Astrocyte (in vitro differentiated cells and primary cell): ENCODE data around the gene SIRT3. TPM values are rescaled to one million over a fixed set of nuclear protein-coding genes. Genes with fewer than 3 reads are reported as not detected.

ENCODE experiments used
- DNase-seq: peaks from one replicate; pipeline ENCODE4 v3.0.0-alpha.2; 2010; ENCODE audit warnings: low read depth
- FAIRE-seq: peaks from 2 replicates; lab custom pipeline; 2011; peaks lifted over from hg19 to GRCh38; lab: Jason Lieb, UNC
- H2AFZ ChIP-seq: 2 replicates; pipeline ENCODE4 v1.6.0; 2012; ENCODE audit warnings: low read depth, low read length, inconsistent platforms
- H3K27ac ChIP-seq: 2 replicates; pipeline ENCODE4 v1.5.1; 2011; ENCODE audit warnings: low read depth, low read length, inconsistent platforms
- H3K27me3 ChIP-seq: 2 replicates; pipeline ENCODE4 v1.6.0; 2011; ENCODE audit warnings: low read length, inconsistent platforms; ENCODE audit not compliant: insufficient read depth
- H3K36me3 ChIP-seq: 2 replicates; pipeline ENCODE4 v1.5.1; 2011; ENCODE audit warnings: low read length, inconsistent platforms; ENCODE audit not compliant: insufficient read depth
- H3K4me1 ChIP-seq: 2 replicates; pipeline ENCODE4 v1.5.1; 2011; ENCODE audit warnings: low read length, inconsistent platforms; ENCODE audit not compliant: insufficient read depth
- H3K4me2 ChIP-seq: 2 replicates; pipeline ENCODE4 v1.6.0; 2012; ENCODE audit warnings: low read length, inconsistent platforms
- H3K4me3 ChIP-seq: 2 replicates; pipeline ENCODE4 v1.5.1; 2011; ENCODE audit warnings: low read depth, mild to moderate bottlenecking, low read length, inconsistent platforms; ENCODE audit not compliant: insufficient read depth
- H3K79me2 ChIP-seq: 2 replicates; pipeline ENCODE4 v1.6.0; 2012; ENCODE audit warnings: mild to moderate bottlenecking, low read length, inconsistent platforms; ENCODE audit not compliant: insufficient read depth
- H3K9ac ChIP-seq: 2 replicates; pipeline ENCODE4 v1.6.0; 2012; ENCODE audit warnings: mild to moderate bottlenecking, low read length, inconsistent platforms
- H3K9me3 ChIP-seq: 2 replicates; pipeline ENCODE4 v1.5.1; 2012; ENCODE audit warnings: low read depth, mild to moderate bottlenecking, low read length, inconsistent platforms; ENCODE audit not compliant: insufficient read depth
- H4K20me1 ChIP-seq: 2 replicates; pipeline ENCODE4 v1.6.0; 2012; ENCODE audit warnings: low read length, inconsistent platforms; ENCODE audit not compliant: insufficient read depth
- H3K27ac Mint-ChIP-seq: one replicate; pipeline ENCODE4 v1.8.0; 2021; ENCODE audit warnings: mild to moderate bottlenecking, mixed read lengths; ENCODE audit not compliant: unreplicated experiment
- H3K27me3 Mint-ChIP-seq: one replicate; pipeline ENCODE4 v1.8.0; 2021; ENCODE audit warnings: low read depth, mixed read lengths; ENCODE audit not compliant: unreplicated experiment
- H3K36me3 Mint-ChIP-seq: one replicate; pipeline ENCODE4 v1.8.0; 2021; ENCODE audit warnings: low read depth, mixed read lengths; ENCODE audit not compliant: unreplicated experiment
- H3K4me1 Mint-ChIP-seq: one replicate; pipeline ENCODE4 v1.8.0; 2021; ENCODE audit warnings: low read depth, mixed read lengths; ENCODE audit not compliant: unreplicated experiment
- H3K4me3 Mint-ChIP-seq: one replicate; pipeline ENCODE4 v1.8.0; 2021; ENCODE audit warnings: mild to moderate bottlenecking, moderate library complexity, mixed read lengths; ENCODE audit not compliant: unreplicated experiment
- H3K9me3 Mint-ChIP-seq: one replicate; pipeline ENCODE4 v1.8.0; 2021; ENCODE audit warnings: mild to moderate bottlenecking, mixed read lengths; ENCODE audit not compliant: unreplicated experiment
- EZH2 ChIP-seq: IDR thresholded peaks from 2 replicates; pipeline ENCODE4 v1.6.1; 2012; ENCODE audit warnings: mild to moderate bottlenecking, low read length, inconsistent platforms; ENCODE audit not compliant: insufficient read depth
- total RNA-seq: library from RNA; stranded (reverse); gene quantifications from 2 replicates; pipeline ENCODE4 v1.2.1, GENCODE V29; 2021
- TF ChIP-seq, protein P1 (sequence below): IDR thresholded peaks from 2 replicates; pipeline ENCODE4 v1.5.1; 2011; ENCODE audit warnings: low read depth, mild to moderate bottlenecking, inconsistent platforms, low read length, moderate library complexity; ENCODE audit not compliant: insufficient read depth

Gene SIRT3
- total RNA-seq, 1 donor from 2014 or later, result 10.9 TPM

DNA sequence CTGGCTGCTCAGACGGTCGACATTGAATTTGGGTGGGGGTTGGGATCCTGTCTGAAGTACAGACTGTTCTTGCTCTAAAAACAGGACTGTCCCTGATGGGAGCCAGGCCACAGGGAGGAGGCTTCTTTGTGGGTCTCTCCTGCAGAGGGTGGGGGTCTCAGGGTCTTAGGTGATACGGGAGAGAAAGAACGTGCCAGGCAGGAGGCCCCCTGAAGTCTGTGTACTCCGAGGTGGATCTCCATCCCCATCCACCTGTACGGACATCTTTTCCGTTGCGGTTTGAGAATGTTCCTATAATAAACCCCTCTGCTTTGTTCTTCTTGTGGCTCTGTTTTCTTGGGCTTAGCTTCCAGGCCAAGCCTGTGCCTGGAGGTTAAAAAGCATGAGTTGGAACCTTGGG, 16.5 kb upstream of the SIRT3 start:
- H3K79me2 ChIP-seq, result no peaks in the 10 kb centered on the region
- no peak overlapping the region for H3K27ac Mint-ChIP-seq
- TF ChIP-seq, protein P1, sequence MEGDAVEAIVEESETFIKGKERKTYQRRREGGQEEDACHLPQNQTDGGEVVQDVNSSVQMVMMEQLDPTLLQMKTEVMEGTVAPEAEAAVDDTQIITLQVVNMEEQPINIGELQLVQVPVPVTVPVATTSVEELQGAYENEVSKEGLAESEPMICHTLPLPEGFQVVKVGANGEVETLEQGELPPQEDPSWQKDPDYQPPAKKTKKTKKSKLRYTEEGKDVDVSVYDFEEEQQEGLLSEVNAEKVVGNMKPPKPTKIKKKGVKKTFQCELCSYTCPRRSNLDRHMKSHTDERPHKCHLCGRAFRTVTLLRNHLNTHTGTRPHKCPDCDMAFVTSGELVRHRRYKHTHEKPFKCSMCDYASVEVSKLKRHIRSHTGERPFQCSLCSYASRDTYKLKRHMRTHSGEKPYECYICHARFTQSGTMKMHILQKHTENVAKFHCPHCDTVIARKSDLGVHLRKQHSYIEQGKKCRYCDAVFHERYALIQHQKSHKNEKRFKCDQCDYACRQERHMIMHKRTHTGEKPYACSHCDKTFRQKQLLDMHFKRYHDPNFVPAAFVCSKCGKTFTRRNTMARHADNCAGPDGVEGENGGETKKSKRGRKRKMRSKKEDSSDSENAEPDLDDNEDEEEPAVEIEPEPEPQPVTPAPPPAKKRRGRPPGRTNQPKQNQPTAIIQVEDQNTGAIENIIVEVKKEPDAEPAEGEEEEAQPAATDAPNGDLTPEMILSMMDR, result no peak
- no peak for TF ChIP-seq EZH2
- H3K27me3 ChIP-seq, result no peaks in the 10 kb centered on the region
- FAIRE-seq, result no peak
- no peak for DNase-seq
- H4K20me1 ChIP-seq, result peaks cover 39% of the 10 kb centered on the region
- no peaks in the 10 kb centered on the region for H3K9me3 Mint-ChIP-seq
- H3K4me2 ChIP-seq, result no peak overlapping the region
- H3K4me1 ChIP-seq, result no peaks in the 10 kb centered on the region
- H3K4me1 Mint-ChIP-seq, result no peaks in the 10 kb centered on the region
- H3K36me3 ChIP-seq, result peaks cover 48% of the 10 kb centered on the region
- H3K27me3 Mint-ChIP-seq, result peaks cover 2% of the 10 kb centered on the region
- no peak overlapping the region for H2AFZ ChIP-seq
- H3K9ac ChIP-seq, result no peak overlapping the region
- no peak overlapping the region for H3K4me3 ChIP-seq
- no peak overlapping the region for H3K4me3 Mint-ChIP-seq
- no peak overlapping the region for H3K27ac ChIP-seq
- H3K9me3 ChIP-seq, result no peaks in the 10 kb centered on the region
- peaks cover 13% of the 10 kb centered on the region for H3K36me3 Mint-ChIP-seq

DNA sequence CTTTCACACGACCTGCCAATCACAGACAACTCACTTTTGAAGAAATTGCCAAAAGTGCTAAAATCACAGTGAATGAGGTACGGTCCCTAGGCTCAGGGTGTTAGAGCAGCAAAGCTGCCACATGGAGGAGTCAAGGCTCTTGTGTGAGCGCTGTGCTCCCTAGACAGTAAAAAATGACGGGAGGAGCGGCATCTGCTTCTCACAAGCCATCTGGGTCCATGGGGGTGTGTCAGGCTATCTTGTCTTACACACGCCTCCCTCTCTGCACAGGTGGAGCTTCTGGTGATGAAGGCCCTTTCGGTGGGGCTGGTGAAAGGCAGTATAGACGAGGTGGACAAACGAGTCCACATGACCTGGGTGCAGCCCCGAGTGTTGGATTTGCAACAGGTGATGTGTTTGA, 15.4 kb upstream of the SIRT3 start:
- Histone ChIP-seq H3K27me3 (no peaks in the 10 kb centered on the region), H4K20me1 (peaks cover 39% of the 10 kb centered on the region), H3K27ac (no peak overlapping the region), H3K4me1 (no peaks in the 10 kb centered on the region), H3K9me3 (no peaks in the 10 kb centered on the region), H3K4me3 (no peak overlapping the region), H3K9ac (no peak overlapping the region), H3K79me2 (no peaks in the 10 kb centered on the region), H2AFZ (no peak overlapping the region), H3K36me3 (peaks cover 57% of the 10 kb centered on the region), H3K4me2 (no peak overlapping the region)
- FAIRE-seq (no peak), DNase-seq (no peak)
- TF ChIP-seq, protein P1, result no peak
- no peak for TF ChIP-seq EZH2
- H3K9me3 Mint-ChIP-seq, result no peaks in the 10 kb centered on the region
- peaks cover 16% of the 10 kb centered on the region for H3K36me3 Mint-ChIP-seq
- no peak overlapping the region for H3K27ac Mint-ChIP-seq
- no peak overlapping the region for H3K4me3 Mint-ChIP-seq
- H3K4me1 Mint-ChIP-seq, result no peaks in the 10 kb centered on the region
- H3K27me3 Mint-ChIP-seq, result peaks cover 2% of the 10 kb centered on the region

DNA sequence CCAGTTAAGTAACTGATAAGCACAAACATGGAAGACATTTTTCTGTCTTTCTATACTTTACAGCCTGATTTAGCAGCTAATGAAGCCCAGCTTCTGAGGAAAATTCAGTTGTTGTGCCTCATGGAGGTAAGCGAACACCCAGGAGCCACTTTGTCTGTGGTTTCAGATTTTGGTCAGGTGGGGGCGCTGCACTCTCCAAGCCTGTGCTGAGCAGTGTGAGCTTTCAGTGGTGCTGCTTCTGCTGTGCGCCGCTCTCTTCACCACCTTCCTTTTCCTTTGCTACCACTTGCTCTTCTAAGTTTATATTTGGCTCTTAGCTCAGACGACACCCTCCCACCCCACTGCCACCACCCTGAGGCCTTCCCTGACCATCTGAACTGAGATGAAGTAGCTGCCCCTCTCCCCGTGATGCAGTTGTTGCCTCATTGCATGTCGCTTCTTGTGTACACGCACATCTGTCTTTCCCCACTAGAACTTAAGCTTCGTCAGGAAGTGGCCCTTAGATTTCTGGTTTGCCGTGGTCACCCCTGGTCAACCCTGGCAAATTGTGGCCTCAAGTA, 14.7 kb upstream of the SIRT3 start:
- TF ChIP-seq, protein P1, result peak; percentile 54
- TF ChIP-seq EZH2, result no peak
- Mint-ChIP-seq H3K36me3 (peaks cover 18% of the 10 kb centered on the region), H3K27me3 (peaks cover 1% of the 10 kb centered on the region), H3K4me1 (no peaks in the 10 kb centered on the region), H3K4me3 (peak overlapping the region; percentile 42), H3K9me3 (no peaks in the 10 kb centered on the region), H3K27ac (peak overlapping the region; percentile 36)
- Histone ChIP-seq H3K4me3 (no peak overlapping the region), H3K9me3 (no peaks in the 10 kb centered on the region), H3K4me2 (no peak overlapping the region), H3K4me1 (no peaks in the 10 kb centered on the region), H3K27me3 (no peaks in the 10 kb centered on the region), H3K9ac (no peak overlapping the region), H3K27ac (no peak overlapping the region), H4K20me1 (peaks cover 44% of the 10 kb centered on the region), H3K79me2 (no peaks in the 10 kb centered on the region), H2AFZ (no peak overlapping the region), H3K36me3 (peaks cover 63% of the 10 kb centered on the region)
- no peak for FAIRE-seq
- no peak for DNase-seq
